Heart left ventricle (tissue), 16 donors: Measurements from ENCODE around the gene DNM2. TPM values are rescaled to one million over a fixed set of nuclear protein-coding genes. Genes with fewer than 3 reads are reported as not detected.

Experiments
- ATAC-seq, 4 donors: fragments of 200-7000 bp; cut with Tn5 transposase; one replicate each; pipeline ENCODE4 v1.9.1; 2020 to 2022; ENCODE audit warnings: moderate library complexity in 4 of 4, mild to moderate bottlenecking in 3 of 4, moderate number of reproducible peaks in 1 of 4
- DNase-seq, 5 donors: peaks; one replicate each; pipeline ENCODE4 v3.0.0-alpha.2; 2020
- H3K27ac ChIP-seq, 12 donors: fragments of 200-600 bp; sonication (generic) in 4 of 12; one replicate each; pipeline versions ENCODE4 v1.5.0 to v1.8.0; 2016 to 2022; ENCODE audit warnings: mild to moderate bottlenecking in 2 of 12
- H3K27me3 ChIP-seq, 9 donors: fragments of 200-600 bp; sonication (generic) in 2 of 9; one replicate each; pipeline versions ENCODE4 v1.5.1 to v1.8.0; 2016 to 2022; ENCODE audit warnings: mild to moderate bottlenecking in 3 of 9
- H3K36me3 ChIP-seq, 9 donors: fragments of 200-600 bp; sonication (generic) in 2 of 9; one replicate each; pipeline versions ENCODE4 v1.5.0 to v1.8.0; 2018 to 2022; ENCODE audit warnings: mild to moderate bottlenecking in 2 of 9
- H3K4me1 ChIP-seq, 12 donors: fragments of 200-600 bp; sonication (generic) in 4 of 12; one replicate each; pipeline versions ENCODE4 v1.5.0 to v1.8.0; 2016 to 2022; ENCODE audit warnings: mild to moderate bottlenecking in 3 of 12
- H3K4me3 ChIP-seq, 12 donors: fragments of 200-600 bp; sonication (generic) in 4 of 12; one replicate each; pipeline versions ENCODE4 v1.5.0 to v1.8.0; 2017 to 2022; ENCODE audit warnings: mild to moderate bottlenecking in 9 of 12, moderate library complexity in 4 of 12
- H3K9me3 ChIP-seq, 12 donors: fragments of 200-600 bp; sonication (generic) in 4 of 12; one replicate each; pipeline versions ENCODE4 v1.5.0 to v1.8.0; 2016 to 2022; ENCODE audit warnings: mild to moderate bottlenecking in 1 of 12
- POLR2A ChIP-seq, 2 donors: fragments of 450-650 bp; IDR thresholded peaks; one replicate each; pipeline ENCODE4 v1.6.1; 2017; ENCODE audit warnings: antibody characterized with exemption in 2 of 2, mild to moderate bottlenecking in 2 of 2, moderate library complexity in 2 of 2
- WGBS, 4 donors: extraction: QIAGEN DNeasy Blood & Tissue Kit in 2 of 4; methylation state at CpG; one replicate each; pipeline versions ENCODE4 v1.1.5 to v1.1.7; 2013 to 2018; 5-methylcytosine and 5-hydroxymethylcytosine counted together
- intact Hi-C, 10 donors: fragments of 100-400 bp; cut with DNase I; formaldehyde crosslinking; loops; one replicate each; pipeline versions ENCODE4 v1.11.1 to v1.14.2; 2022
- polyA plus RNA-seq, 2 donors: library from polyadenylated mRNA; stranded (reverse); fragments of 200-250 nt; gene quantifications; one replicate each; pipeline ENCODE4 v1.2.3, GENCODE V29; 2013
- total RNA-seq, 9 donors: library from RNA; depleted of rRNA in 2 of 9; stranded (reverse); fragments of >200 nt in 2 of 9; fragmentation: NEBNext Ultra II Directional in 3 of 9; extraction: Animal tissue kit (Norgen Biotek cat#: 25700) in 3 of 9; gene quantifications; one replicate each; pipeline versions ENCODE4 v1.1.0 to v1.2.4, GENCODE V29; 2016 to 2023
- TF ChIP-seq, protein P1 (sequence below), 12 donors: fragments of 200-600 bp; sonication (generic) in 4 of 12; IDR thresholded peaks; one replicate each; pipeline versions ENCODE4 v1.5.0 to v1.8.0; 2018 to 2022; ENCODE audit warnings: antibody characterized with exemption in 12 of 12, mild to moderate bottlenecking in 5 of 12
- donor health status: ischemic (EF 13 %, LVEDD 7.1; RV severe dilation, severe dysfunction).
- donor health status: healthy with polysubstance abuse.
- donor health status: DM: no; HTN: yes; CAD: no.
- donor health status: DM: no; HTN: no; CAD: no.
- donor health status: ischemic (EF 25% LVEDD 6.9; RV normal size, moderate dysfunction).
- donor health status: ischemic (EF 25% LVEDD 5.7; RV mildly dilated, moderate dysfunction).
- donor health status: healthy.
- donor health status: DM: yes; HTN: yes; CAD: no.
- donor health status: ischemic (EF 35%, LVEDD 5.7; RV mildly dilated, moderate dysfunction).
- donor health status: nonischemic (EF 11% LVEDD 7.7; RV severe dilation, severe dysfunction).
- donor health status: DM: yes; HTN: yes; CAD: no.
- donor health status: PGD.
- donor health status: ischemic (EF 29% LVEDD 5.4; RV normal size, mild dysfunction).
- donor health status: nonischemic (EF 23%, LVEDD 6.1; RV moderate dilation, normal function).

The DNM2 gene
- total and polyA plus RNA-seq, 11 donors = 98.9 to 204 (median 131) TPM

- intact Hi-C loops = no loop called here
Observed at GRCh38 chr19:10758978-10759377, 41.1 kb downstream of the DNM2 start.

GRCh38 chr19:10760273-10760944, 42.5 kb downstream of the DNM2 start:
- ATAC-seq (no peak), DNase-seq (peak in 1 of 5 donors; percentile 20)
- H3K4me1 ChIP-seq = peaks cover 11 to 92% (median 63%) of the 10 kb centered on the region in 12 donors
- peak overlapping the region in 6 of 12 donors; percentile 21 to 78 (median 54) for H3K27ac ChIP-seq
- 71 to 78% (median 77%) methylated on average over 17 of the region's 17 CpGs for WGBS, 4 donors
- H3K9me3 ChIP-seq = no peaks in the 10 kb centered on the region
- TF ChIP-seq, protein P1, sequence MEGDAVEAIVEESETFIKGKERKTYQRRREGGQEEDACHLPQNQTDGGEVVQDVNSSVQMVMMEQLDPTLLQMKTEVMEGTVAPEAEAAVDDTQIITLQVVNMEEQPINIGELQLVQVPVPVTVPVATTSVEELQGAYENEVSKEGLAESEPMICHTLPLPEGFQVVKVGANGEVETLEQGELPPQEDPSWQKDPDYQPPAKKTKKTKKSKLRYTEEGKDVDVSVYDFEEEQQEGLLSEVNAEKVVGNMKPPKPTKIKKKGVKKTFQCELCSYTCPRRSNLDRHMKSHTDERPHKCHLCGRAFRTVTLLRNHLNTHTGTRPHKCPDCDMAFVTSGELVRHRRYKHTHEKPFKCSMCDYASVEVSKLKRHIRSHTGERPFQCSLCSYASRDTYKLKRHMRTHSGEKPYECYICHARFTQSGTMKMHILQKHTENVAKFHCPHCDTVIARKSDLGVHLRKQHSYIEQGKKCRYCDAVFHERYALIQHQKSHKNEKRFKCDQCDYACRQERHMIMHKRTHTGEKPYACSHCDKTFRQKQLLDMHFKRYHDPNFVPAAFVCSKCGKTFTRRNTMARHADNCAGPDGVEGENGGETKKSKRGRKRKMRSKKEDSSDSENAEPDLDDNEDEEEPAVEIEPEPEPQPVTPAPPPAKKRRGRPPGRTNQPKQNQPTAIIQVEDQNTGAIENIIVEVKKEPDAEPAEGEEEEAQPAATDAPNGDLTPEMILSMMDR (IDR thresholded peaks at IDR 0.05) = no peak
- no peak for TF ChIP-seq POLR2A (IDR thresholded peaks at IDR 0.05)
- intact Hi-C loops = no loop called here
- no peaks in the 10 kb centered on the region for H3K27me3 ChIP-seq
- peaks cover 0 to 32% (median 17%) of the 10 kb centered on the region in 9 donors for H3K36me3 ChIP-seq
- H3K4me3 ChIP-seq = no peak overlapping the region

More at GRCh38 chr19:10758978-10759377, 41.1 kb downstream of the DNM2 start:
- Histone ChIP-seq H3K4me3 (no peak overlapping the region), H3K4me1 (peaks cover 11 to 92% (median 52%) of the 10 kb centered on the region in 12 donors), H3K36me3 (peaks cover 0 to 28% (median 17%) of the 10 kb centered on the region in 9 donors), H3K9me3 (no peaks in the 10 kb centered on the region), H3K27ac (peak overlapping the region in 8 of 12 donors; percentile 26 to 78 (median 52)), H3K27me3 (no peaks in the 10 kb centered on the region)
- peak in 1 of 5 donors; percentile 23 for DNase-seq
- 80 to 89% (median 85%) methylated on average over 5 of the region's 5 CpGs for WGBS, 4 donors
- no peak for TF ChIP-seq POLR2A (IDR thresholded peaks at IDR 0.05)
- TF ChIP-seq, protein P1 (IDR thresholded peaks at IDR 0.05) = no peak
- no peak for ATAC-seq

GRCh38 chr19:10761443-10762250, 43.8 kb downstream of the DNM2 start:
- DNase-seq (peak in 1 of 5 donors; percentile 68), ATAC-seq (no peak)
- no peak overlapping the region for H3K4me3 ChIP-seq
- peaks cover 17 to 94% (median 75%) of the 10 kb centered on the region in 12 donors for H3K4me1 ChIP-seq
- peaks cover 0 to 36% (median 17%) of the 10 kb centered on the region in 9 donors for H3K36me3 ChIP-seq
- H3K27me3 ChIP-seq = no peaks in the 10 kb centered on the region
- intact Hi-C loops = loop anchor here in 1 of 10 donors (2.0 kb wide), 1 partner anchor 15 kb away; no protein-coding TSS in a partner anchor
- 72 to 78% (median 76%) methylated on average over 19 of the region's 19 CpGs for WGBS, 4 donors
- TF ChIP-seq, protein P1 (IDR thresholded peaks at IDR 0.05) = no peak
- no peak for TF ChIP-seq POLR2A (IDR thresholded peaks at IDR 0.05)
- peak overlapping the region; percentile 52 to 89 (median 78) for H3K27ac ChIP-seq
- no peaks in the 10 kb centered on the region for H3K9me3 ChIP-seq

DNA sequence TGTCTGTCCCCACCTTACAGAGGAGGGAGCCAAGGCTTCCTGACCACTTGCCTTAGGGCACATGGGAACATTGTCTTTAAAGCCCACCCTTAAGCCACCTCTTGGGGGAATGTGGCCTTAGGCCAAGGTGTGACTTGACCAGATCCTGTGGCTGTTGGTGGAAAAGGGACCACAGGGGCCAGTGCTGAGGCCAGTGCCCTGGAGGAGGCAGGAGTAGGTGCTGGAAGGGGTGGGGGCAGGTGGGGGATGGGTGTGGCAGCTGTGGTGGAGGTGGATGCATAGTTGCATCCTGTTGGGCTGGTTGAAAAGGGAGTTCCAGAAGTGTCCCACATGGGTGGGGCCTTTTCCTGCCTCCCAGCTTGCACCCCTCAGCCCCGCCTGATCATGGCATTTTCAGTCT, 44.8 kb downstream of the DNM2 start:
- H3K27ac ChIP-seq = peak overlapping the region; percentile 52 to 89 (median 78)
- H3K36me3 ChIP-seq = peaks cover 0 to 37% (median 17%) of the 10 kb centered on the region in 9 donors
- 54 to 82% (median 71%) methylated on average over 1 of the region's 1 CpG for WGBS, 4 donors
- intact Hi-C loops = loop anchor here in 1 of 10 donors (2.0 kb wide), 1 partner anchor 16 kb away; no protein-coding TSS in a partner anchor
- no peak overlapping the region for H3K4me3 ChIP-seq
- DNase-seq (peak in 4 of 5 donors; percentile 48 to 67 (median 66)), ATAC-seq (peak in 3 of 4 donors; percentile 4 to 53 (median 16))
- H3K27me3 ChIP-seq = no peaks in the 10 kb centered on the region
- no peak for TF ChIP-seq POLR2A (IDR thresholded peaks at IDR 0.05)
- TF ChIP-seq, protein P1 (IDR thresholded peaks at IDR 0.05) = no peak
- H3K9me3 ChIP-seq = no peaks in the 10 kb centered on the region
- peaks cover 19 to 94% (median 78%) of the 10 kb centered on the region in 12 donors for H3K4me1 ChIP-seq
